HepG2 (cell line): ENCODE data around the gene ARHGAP26.

Experiments used
- BHLHE40 ChIP-seq: IDR thresholded peaks from 2 replicates; pipeline ENCODE4 v1.6.1; 2011; ENCODE audit warnings: low read length, improper control_type of control experiment
- EZH2 ChIP-seq: conservative IDR thresholded peaks from 2 replicates; pipeline ENCODE4 v1.6.1; 2012; ENCODE audit warnings: mild to moderate bottlenecking, low read depth, low read length, moderate library complexity
- HNF1A ChIP-seq, 2 experiments: sonication (generic) in 1 of 2; formaldehyde crosslinking in 1 of 2; IDR thresholded peaks; 2 replicates each; pipeline versions ENCODE4 v1.4.0 to v1.6.1; 2016 to 2020; ENCODE audit warnings: borderline replicate concordance in 1 of 2, low read depth in 1 of 2, mild to moderate bottlenecking in 1 of 2, missing genetic modification reagents in 1 of 2
- MXI1 ChIP-seq: IDR thresholded peaks from 3 replicates; pipeline ENCODE4 v1.6.1; 2012; ENCODE audit warnings: low read depth, low read length, inconsistent platforms, borderline replicate concordance
- NR2F6 ChIP-seq, 2 experiments: IDR thresholded peaks; 2 replicates each; pipeline ENCODE4 v1.6.1; 2016; ENCODE audit warnings: antibody characterized with exemption in 1 of 2, mild to moderate bottlenecking in 1 of 2
- PHB2 ChIP-seq: fragments of 450-650 bp; IDR thresholded peaks from 2 replicates; pipeline ENCODE4 v1.6.1; 2018; ENCODE audit not compliant: partially characterized antibody
- POLR2A ChIP-seq, 2 experiments: IDR thresholded peaks; 2 replicates each; pipeline ENCODE4 v1.6.1; 2011; ENCODE audit warnings: low read depth in 2 of 2, low read length in 2 of 2, mild to moderate bottlenecking in 1 of 2, moderate library complexity in 1 of 2; ENCODE audit not compliant: insufficient read depth in 1 of 2
- POLR2AphosphoS5 ChIP-seq: IDR thresholded peaks from 2 replicates; pipeline ENCODE4 v1.6.1; 2012; ENCODE audit warnings: low read depth, low read length
- ZBTB3 ChIP-seq: sonication (generic); formaldehyde crosslinking; IDR thresholded peaks from 2 replicates; pipeline ENCODE4 v1.4.0; 2020; ENCODE audit warnings: low read depth, mild to moderate bottlenecking, moderate library complexity, missing genetic modification reagents, borderline replicate concordance
- ZFP1 ChIP-seq: IDR thresholded peaks from 2 replicates; pipeline ENCODE4 v1.6.1; 2016
- ZFX ChIP-seq: sonication (generic); formaldehyde crosslinking; IDR thresholded peaks from 2 replicates; pipeline ENCODE4 v1.4.0; 2020; ENCODE audit warnings: mild to moderate bottlenecking, low read depth, missing genetic modification reagents, moderate library complexity

DNA sequence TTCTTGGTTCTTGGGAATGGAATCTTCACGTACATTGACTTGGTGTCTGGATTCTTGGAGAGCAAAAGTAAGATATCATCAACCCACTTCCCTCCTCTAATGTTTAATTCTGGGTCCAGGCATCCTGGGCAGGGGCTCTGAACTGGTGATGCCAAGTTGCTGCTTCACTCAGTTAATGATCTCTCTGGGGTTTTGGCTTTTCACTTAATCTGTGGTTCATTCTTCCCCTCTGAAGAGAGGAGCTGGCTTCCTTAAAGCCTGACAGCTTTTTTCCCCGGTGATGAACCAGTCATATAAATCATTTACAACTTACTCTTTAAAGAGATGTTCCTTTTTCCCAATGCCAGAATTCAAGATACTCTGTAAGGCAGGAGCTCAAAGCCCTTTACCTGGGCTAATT is 65.9 kb downstream of the ARHGAP26 start:
- no peak for TF ChIP-seq ZFX
- TF ChIP-seq ZBTB3: no peak
- no peak for TF ChIP-seq EZH2
- TF ChIP-seq HNF1A (IDR thresholded peaks at IDR 0.05; ENCODE audit: low read depth): no peak
- TF ChIP-seq HNF1A (CRISPR knock-in tag; IDR thresholded peaks at IDR 0.05; ENCODE audit: borderline replicate concordance): no peak
- TF ChIP-seq NR2F6 (IDR thresholded peaks at IDR 0.05): no peak
- TF ChIP-seq NR2F6 (CRISPR knock-in tag; IDR thresholded peaks at IDR 0.05): no peak
- TF ChIP-seq BHLHE40: no peak
- TF ChIP-seq ZFP1 (CRISPR knock-in tag): no peak
- TF ChIP-seq POLR2A (IDR thresholded peaks at IDR 0.05; ENCODE audit: insufficient read depth in 1 of 2, low read depth in 2 of 2, low read length in 2 of 2): no peak
- no peak for TF ChIP-seq MXI1
- no peak for TF ChIP-seq POLR2AphosphoS5
- TF ChIP-seq PHB2: no peak
